ENCODE results near the gene B3GALT5.

DNA sequence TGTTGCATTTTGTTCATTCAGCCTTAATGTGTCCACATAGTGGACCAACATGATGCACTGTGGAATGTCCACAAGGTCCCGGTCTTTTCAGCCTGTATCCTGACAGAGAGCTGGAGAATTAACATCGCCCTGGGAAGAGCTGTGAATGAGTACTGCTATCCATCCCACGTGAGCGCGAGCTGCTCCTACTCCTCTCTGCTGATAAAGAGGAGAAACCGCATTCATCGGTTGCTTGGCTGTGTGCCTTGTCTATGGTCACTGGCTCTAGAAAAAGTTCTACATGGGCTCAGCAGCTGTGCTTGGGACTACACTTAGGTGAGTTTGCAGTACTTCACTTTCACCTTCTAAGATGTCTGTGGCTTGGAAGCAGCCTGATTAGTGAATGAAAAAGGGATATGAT lies 101.2 kb downstream of the B3GALT5 start:
- TF ChIP-seq POLR2A (IDR thresholded peaks at IDR 0.05): no peak
- TF ChIP-seq, protein P1, sequence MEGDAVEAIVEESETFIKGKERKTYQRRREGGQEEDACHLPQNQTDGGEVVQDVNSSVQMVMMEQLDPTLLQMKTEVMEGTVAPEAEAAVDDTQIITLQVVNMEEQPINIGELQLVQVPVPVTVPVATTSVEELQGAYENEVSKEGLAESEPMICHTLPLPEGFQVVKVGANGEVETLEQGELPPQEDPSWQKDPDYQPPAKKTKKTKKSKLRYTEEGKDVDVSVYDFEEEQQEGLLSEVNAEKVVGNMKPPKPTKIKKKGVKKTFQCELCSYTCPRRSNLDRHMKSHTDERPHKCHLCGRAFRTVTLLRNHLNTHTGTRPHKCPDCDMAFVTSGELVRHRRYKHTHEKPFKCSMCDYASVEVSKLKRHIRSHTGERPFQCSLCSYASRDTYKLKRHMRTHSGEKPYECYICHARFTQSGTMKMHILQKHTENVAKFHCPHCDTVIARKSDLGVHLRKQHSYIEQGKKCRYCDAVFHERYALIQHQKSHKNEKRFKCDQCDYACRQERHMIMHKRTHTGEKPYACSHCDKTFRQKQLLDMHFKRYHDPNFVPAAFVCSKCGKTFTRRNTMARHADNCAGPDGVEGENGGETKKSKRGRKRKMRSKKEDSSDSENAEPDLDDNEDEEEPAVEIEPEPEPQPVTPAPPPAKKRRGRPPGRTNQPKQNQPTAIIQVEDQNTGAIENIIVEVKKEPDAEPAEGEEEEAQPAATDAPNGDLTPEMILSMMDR (IDR thresholded peaks at IDR 0.05): no peak
